ENCODE results near the gene INHBE.
"Not testable (repeated sequence)": the region's sequence is repeated elsewhere in the genome, so short reads cannot be mapped to it uniquely, and the experiment has no call there.

INHBE gene

DNA sequence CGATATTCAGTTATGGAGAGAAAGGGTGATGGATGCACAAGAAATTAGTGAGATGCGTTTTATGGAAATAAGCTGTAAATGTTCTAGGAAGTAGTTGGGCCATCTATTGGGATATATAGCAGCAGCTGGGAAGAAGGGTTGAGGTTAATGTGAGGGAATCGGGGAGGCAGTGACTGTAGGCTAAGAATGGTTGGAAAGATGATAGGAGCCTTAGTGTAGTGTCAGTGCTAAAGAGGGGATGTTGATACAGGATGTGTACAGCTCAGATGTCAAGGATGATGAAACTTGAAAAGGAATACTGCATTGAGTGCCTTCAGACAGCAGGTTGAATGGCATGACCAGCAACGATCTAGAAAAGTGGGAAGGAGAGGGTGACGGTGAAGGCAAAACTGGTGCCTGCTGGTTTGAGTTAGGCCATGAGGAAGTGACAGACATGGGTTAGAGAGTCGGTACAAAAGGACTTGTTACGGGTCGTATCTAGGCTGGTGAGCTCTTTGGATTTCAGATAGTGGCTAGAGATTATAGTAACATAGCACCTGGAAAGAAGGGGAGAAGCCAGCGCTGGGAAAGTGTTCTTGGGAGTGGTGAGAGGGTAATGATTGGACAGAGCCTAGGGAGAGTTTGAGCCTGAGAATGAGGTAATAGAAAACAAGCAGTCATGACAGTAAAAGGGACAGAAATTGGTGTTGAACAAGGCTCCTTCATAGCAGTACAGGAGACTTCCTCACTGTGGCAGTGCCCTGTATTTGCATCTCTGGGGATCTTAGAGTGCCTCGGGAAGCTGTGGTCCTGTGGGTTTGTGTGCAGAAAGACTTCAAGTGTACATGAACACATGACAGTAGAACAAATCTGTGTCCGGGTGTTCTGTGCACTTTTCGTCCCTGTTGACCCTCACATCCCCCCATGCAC, 42.4 kb downstream of the INHBE start:
- no peak for DNase-seq (ENCODE audit: low read depth in 2 of 2)

DNA sequence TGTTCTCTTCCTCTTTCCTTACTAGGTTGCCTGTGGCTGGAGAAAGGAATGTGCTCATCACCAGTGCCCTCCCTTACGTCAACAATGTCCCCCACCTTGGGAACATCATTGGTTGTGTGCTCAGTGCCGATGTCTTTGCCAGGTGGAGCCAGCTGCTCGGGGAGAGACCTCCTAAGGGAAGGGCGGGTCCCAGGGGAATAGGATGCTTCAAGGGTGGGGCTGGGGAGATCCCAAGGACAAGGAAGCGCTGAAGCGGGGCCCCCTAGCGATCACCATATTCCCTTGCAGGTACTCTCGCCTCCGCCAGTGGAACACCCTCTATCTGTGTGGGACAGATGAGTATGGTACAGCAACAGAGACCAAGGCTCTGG, 43.0 kb downstream of the INHBE start:
- DNase-seq (ENCODE audit: low read depth in 2 of 2), result no peak

DNA sequence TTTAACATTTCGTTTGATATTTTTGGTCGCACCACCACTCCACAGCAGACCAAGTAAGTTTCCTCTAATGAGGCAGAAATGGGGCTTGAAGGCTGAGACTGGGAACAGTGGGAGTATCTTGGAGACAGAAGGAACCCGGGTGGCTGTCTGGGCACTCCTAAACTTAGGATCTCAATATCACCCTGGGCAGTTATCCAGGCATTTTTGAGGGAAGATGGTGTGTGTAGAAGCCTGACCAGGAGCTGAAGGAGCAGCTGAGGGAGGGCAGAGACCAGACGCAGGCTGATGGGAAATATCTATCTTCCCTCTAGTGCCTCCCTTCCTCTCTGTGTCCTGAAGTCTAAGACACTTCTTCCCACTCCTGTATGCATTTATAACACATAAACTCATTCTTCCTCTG, 43.5 kb downstream of the INHBE start:
- no peak for DNase-seq (ENCODE audit: low read depth in 2 of 2)

DNA sequence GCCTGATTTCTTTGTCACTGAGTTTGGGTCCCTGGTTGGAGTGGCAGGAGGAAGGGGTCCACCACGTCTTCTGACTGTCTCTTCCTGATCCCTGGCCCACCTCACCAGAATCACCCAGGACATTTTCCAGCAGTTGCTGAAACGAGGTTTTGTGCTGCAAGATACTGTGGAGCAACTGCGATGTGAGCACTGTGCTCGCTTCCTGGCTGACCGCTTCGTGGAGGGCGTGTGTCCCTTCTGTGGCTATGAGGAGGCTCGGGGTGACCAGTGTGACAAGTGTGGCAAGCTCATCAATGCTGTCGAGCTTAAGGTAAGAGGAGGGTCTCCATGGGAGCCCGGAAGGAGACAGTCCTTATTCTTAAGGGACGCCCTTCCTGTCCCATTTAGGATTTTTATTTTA, 45.1 kb downstream of the INHBE start:
- DNase-seq (ENCODE audit: low read depth in 2 of 2), result no peak

GRCh38 chr12:57502311-57502969, 47.3 kb downstream of the INHBE start:
- DNase-seq (ENCODE audit: low read depth in 2 of 2), result not testable (repeated sequence)

- not testable (repeated sequence) for DNase-seq (ENCODE audit: low read depth in 2 of 2)
These were observed 51.4 kb downstream of the INHBE start for GRCh38 chr12:57506541-57506940.

Measured in activated CD8-positive, alpha-beta memory T cell treated with anti-CD3 and anti-CD28 coated beads for 4 hours (primary cell).